ENCODE data around the gene KCNJ5.
A peak's percentile ranks its signal among the peaks of the same experiment; 100 is the strongest.

The KCNJ5 gene

DNA sequence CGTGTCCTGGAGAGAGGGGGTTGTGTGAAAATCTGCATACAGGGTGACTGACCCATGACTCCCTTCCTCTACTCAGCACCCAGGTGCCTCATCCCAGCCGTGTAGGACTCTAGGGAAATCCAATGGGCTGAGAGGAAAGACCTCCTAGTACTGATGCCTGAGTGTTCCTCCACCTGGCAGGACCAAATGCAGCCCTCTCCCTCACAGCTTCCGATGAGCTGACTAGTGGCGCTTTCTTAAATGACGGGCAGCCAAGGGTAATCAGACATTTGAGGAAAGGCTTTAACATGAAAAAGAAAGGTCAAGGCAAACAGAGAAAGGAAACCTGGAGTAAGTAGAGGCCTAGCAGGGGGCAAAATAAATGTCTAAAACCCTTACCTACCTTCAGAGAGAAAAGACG lies 19.1 kb upstream of the KCNJ5 start:
- no peak for DNase-seq

DNA sequence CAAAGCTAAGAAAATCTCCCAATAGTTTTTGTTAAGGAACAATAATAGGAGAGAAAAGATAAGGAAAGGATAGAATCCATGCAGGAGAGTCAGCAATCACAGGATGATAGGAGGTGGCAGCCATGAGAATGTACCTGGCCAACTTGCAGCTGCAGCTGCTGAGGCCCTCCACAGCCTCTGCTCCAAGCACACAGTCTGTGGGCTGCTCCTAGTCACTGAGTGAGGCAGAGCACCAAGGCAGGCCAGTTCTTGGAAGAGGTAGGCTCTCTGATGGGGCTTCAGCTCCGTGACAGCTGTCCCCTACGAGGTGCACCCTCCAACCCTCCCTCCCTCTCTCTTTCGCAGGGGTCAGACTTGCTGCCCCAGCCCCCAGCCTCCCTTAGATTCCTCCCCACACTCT lies 18.6 kb upstream of the KCNJ5 start:
- no peak for DNase-seq

DNA sequence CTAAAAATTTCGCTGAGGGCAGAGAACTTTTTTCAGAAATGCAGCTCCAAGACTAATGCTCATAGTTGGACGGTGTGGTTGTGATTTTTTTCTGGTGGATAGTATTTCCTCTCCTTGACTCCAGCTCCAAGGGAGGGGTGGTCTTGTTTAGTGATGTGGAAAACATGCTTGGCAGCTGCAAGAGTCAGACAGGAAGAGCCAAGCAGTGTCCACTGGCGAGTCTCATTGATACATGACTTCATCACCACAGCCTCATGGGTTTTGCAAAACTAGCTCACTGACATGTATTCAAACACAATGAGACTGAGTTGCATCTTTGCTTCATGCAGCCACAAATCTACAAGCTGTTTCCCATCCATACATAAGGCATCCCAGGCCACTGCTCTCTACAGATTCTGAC lies 16.7 kb upstream of the KCNJ5 start:
- no peak for DNase-seq

- DNase-seq: no peak
These were observed 15.0 kb upstream of the KCNJ5 start for GRCh38 chr11:128876133-128876650.

- no peak for DNase-seq
These were observed 13.4 kb upstream of the KCNJ5 start for GRCh38 chr11:128877726-128878125.

GRCh38 chr11:128878455-128878854 lies 12.7 kb upstream of the KCNJ5 start:
- no peak for DNase-seq

- no peak for DNase-seq
These were observed 11.3 kb upstream of the KCNJ5 start for GRCh38 chr11:128879817-128880216.

DNA sequence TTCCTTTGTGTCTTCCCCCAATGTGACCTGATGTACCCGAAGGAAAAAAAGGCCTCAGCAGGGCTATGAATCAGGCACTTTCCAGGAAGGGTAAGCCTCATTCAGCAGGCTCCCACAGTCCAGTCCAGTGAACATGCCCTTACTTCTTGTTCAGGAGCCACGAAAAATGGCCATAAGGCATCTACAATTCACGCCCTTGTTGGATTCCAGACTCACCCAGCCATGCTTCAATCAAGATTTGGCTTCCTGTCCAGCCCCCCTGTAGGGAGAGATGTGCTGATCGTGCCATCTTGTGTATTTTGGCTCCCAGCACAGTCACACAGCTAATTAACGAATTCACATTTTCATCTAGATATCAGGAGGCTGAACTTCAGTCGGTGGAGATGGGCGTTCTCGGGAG lies 9.9 kb upstream of the KCNJ5 start:
- DNase-seq: no peak

DNA sequence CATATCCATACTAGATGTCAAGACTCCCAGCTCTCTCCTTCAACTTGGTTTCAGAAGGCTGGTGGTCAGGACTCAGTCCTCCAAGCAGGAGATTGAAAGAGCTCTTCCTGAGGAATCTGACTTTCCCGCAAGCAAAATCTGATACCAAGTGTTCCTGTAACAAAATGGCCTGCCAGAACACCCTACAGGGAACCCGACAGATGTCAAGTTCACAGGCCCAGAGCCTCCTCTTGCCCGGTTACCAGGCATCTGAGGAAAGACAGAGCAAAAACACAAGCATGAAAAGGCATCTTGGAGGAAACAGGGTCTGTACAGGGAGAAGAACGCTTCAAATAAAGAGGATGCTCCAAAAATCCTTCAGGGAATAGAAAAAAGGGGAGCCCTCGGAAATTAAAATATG lies 8.7 kb upstream of the KCNJ5 start:
- no peak for DNase-seq

GRCh38 chr11:128884054-128884453 lies 7.1 kb upstream of the KCNJ5 start:
- no peak for DNase-seq

GRCh38 chr11:128884703-128885338 lies 6.3 kb upstream of the KCNJ5 start:
- DNase-seq: peak; percentile 43

DNA sequence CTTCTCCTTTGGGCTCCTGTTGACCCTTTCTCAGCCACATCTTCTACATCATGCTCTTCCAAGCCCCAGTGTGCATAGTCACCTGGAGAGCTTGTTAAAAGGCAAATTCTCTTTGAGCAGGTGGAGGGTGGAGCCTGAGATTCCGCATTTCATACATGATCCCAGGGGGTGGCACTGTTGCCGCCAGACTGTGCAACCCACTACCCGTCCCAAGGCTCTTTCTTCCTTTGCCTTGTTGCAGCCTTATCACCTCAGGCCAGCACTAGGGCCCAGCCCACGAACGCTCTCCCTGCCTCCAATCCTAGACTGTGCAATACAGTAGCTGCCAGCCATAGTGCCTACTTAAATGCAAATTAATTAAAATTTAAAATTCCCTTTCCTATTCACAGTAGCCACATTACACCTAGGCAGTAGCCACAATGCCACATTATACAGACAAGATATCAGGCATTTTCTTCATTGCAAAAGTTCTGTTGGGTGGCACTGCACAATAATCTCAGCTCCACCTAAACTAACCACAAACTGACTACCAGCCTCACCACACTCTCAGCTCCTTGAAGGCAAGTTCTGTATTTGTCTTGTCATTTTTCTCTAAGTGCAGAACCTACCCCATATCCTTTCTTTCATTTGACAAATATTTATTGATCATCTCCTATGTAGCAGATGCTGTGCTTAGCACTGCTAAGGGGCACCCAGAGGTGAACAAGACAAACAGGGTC lies 4.6 kb upstream of the KCNJ5 start:
- DNase-seq: peak; percentile 18

GRCh38 chr11:128888034-128888985 lies 2.8 kb upstream of the KCNJ5 start:
- DNase-seq: no peak

GRCh38 chr11:128889657-128890213 lies 1.4 kb upstream of the KCNJ5 start:
- DNase-seq: no peak

DNA sequence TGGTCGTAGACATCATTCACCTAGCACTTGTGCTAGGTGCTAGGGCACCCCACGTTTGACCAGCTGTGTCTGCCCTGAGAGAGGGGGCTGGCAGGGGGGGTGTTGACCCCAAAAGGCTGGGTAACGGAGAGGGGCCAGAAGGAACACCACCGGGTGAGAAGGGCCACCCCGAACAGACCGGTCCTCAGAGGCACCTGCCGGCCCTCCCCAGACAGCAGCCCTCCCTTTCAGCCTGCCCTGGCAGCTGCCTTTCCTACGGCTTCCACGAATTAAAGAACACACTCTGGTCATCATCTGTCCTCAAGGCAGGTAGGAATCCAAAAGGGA lies 977 bp upstream of the KCNJ5 start:
- no peak for DNase-seq

GRCh38 chr11:128891913-128892398 lies 800 bp downstream of the KCNJ5 start:
- no peak for DNase-seq

GRCh38 chr11:128892866-128893565 lies 1.9 kb downstream of the KCNJ5 start:
- DNase-seq: no peak

DNA sequence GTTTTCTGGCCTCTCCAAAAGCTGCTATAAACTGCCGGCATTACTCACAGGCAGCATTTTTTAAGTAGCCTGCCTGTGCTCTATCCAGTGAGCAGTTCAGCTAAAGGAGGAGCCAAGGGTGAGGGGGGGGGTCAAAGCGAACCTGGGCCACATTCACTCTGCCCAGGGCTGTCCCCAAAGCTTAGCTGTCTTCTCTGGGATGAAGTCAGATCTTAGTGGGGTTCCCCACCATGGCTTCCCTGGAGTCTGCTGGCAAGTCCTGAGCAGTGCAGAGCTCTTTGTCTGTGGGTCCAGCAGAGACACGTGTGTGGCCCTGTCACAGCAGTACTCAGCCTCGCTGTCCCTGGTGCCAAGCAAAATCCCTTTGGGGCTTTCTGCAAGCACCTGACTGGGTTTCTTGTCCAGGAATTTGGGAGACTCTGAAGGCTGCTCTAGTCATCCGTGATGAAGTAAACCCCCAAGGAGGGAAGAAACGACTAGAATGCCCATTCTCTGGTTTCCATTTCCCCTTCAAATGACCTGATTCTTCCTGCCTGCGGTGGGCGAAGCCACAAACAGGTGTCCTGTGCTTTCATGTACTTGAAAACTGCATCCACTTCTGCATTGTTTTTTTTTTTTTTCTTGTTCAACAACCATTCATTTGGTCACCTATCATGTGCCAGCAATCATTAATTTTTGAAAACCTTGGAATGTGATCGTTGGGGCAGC lies 2.6 kb downstream of the KCNJ5 start:
- no peak for DNase-seq

DNA sequence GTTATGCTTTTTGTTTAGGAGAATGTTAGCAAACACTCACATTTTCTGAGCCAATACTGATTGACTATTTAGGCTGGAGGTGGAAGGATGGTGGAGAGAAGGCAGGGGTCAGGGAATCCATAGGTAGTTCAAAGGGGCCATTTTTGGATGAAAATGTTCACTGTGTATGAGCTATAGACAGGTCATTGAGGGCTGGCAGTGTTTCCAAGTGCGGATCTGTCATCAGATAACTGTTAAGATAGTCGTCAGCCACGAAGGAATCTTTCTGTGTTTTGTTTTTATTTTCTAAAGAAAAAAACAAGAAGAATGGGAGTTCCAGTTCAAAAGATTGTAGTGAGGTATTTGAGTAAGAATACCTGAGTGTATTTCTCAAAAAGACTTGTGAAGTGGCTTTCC lies 3.1 kb downstream of the KCNJ5 start:
- DNase-seq: no peak

GRCh38 chr11:128894685-128895084 lies 3.5 kb downstream of the KCNJ5 start:
- no peak for DNase-seq

GRCh38 chr11:128895526-128895925 lies 4.4 kb downstream of the KCNJ5 start:
- no peak for DNase-seq

GRCh38 chr11:128896356-128896755 lies 5.2 kb downstream of the KCNJ5 start:
- DNase-seq: no peak
